Measurements from ENCODE around the gene STAU1.
"Not testable (repeated sequence)": the region's sequence is repeated elsewhere in the genome, so short reads cannot be mapped to it uniquely, and the experiment has no call there.

STAU1 gene

GRCh38 chr20:49112596-49113274 is 75.4 kb downstream of the STAU1 start:
- DNase-seq = peak; percentile 4

- no peak for DNase-seq
Measured at GRCh38 chr20:49110767-49111694, 77.1 kb downstream of the STAU1 start.

GRCh38 chr20:49106328-49106727 is 81.8 kb downstream of the STAU1 start:
- DNase-seq = no peak

- DNase-seq = not testable (repeated sequence)
Measured at GRCh38 chr20:49104979-49105547, 83.1 kb downstream of the STAU1 start.

- DNase-seq = no peak
Measured at GRCh38 chr20:49104365-49104648, 83.8 kb downstream of the STAU1 start.

- no peak for DNase-seq
Measured at GRCh38 chr20:49103647-49104364, 84.3 kb downstream of the STAU1 start.

- no peak for DNase-seq
Measured at GRCh38 chr20:49103019-49103418, 85.1 kb downstream of the STAU1 start.

GRCh38 chr20:49100972-49101371 is 87.2 kb downstream of the STAU1 start:
- DNase-seq = no peak

- not testable (repeated sequence) for DNase-seq
Measured at GRCh38 chr20:49100292-49100691, 87.8 kb downstream of the STAU1 start.

- no peak for DNase-seq
Measured at GRCh38 chr20:49099011-49099410, 89.1 kb downstream of the STAU1 start.

GRCh38 chr20:49098136-49098535 is 90.0 kb downstream of the STAU1 start:
- no peak for DNase-seq

GRCh38 chr20:49097159-49097558 is 91.0 kb downstream of the STAU1 start:
- no peak for DNase-seq

- no peak for DNase-seq
Measured at GRCh38 chr20:49096203-49096730, 91.9 kb downstream of the STAU1 start.

GRCh38 chr20:49091762-49092161 is 96.4 kb downstream of the STAU1 start:
- no peak for DNase-seq

- DNase-seq = no peak
Measured at GRCh38 chr20:49091104-49091503, 97.0 kb downstream of the STAU1 start.

- not testable (repeated sequence) for DNase-seq
Measured at GRCh38 chr20:49082295-49082694, 105.8 kb downstream of the STAU1 start.

GRCh38 chr20:49078310-49078709 is 109.8 kb downstream of the STAU1 start:
- DNase-seq = no peak

- no peak for DNase-seq
Measured at GRCh38 chr20:49074521-49074920, 113.6 kb downstream of the STAU1 start.

Data from fibroblast of upper back skin (primary cell).